HepG2 (cell line): ENCODE data around the gene LMAN2L. TPM values are rescaled to one million over a fixed set of nuclear protein-coding genes. Genes with fewer than 3 reads are reported as not detected.

ENCODE experiments used
- ARID2 ChIP-seq: sonication (generic); formaldehyde crosslinking; IDR thresholded peaks from 2 replicates; pipeline ENCODE4 v1.8.1; 2022; ENCODE audit warnings: mild to moderate bottlenecking, missing genetic modification reagents, borderline replicate concordance
- ATF2 ChIP-seq: sonication (generic); formaldehyde crosslinking; IDR thresholded peaks from 2 replicates; pipeline ENCODE4 v1.4.0; 2020; ENCODE audit warnings: missing genetic modification reagents
- BHLHE40 ChIP-seq: IDR thresholded peaks from 2 replicates; pipeline ENCODE4 v1.6.1; 2011; ENCODE audit warnings: low read length, improper control_type of control experiment
- CCAR2 ChIP-seq: fragments of 200-400 bp; formaldehyde crosslinking; optimal IDR thresholded peaks from 2 replicates; pipeline ENCODE3; 2018; ENCODE audit warnings: low read depth, mild to moderate bottlenecking, low read length, moderate library complexity
- ESRRA ChIP-seq: sonication (generic); formaldehyde crosslinking; IDR thresholded peaks from 2 replicates; pipeline ENCODE4 v1.5.1; 2020; ENCODE audit warnings: mild to moderate bottlenecking, low read depth, missing genetic modification reagents
- GLI4 ChIP-seq: sonication (generic); formaldehyde crosslinking; IDR thresholded peaks from 2 replicates; pipeline ENCODE4 v1.5.1; 2020; ENCODE audit warnings: missing genetic modification reagents, mild to moderate bottlenecking, moderate library complexity, borderline replicate concordance
- HMG20B ChIP-seq: conservative IDR thresholded peaks from 2 replicates; pipeline ENCODE4 v1.6.1; 2016; ENCODE audit warnings: missing genetic modification reagents, missing compliant biosample characterization
- HOXD1 ChIP-seq: sonication (generic); formaldehyde crosslinking; IDR thresholded peaks from 2 replicates; pipeline ENCODE4 v1.5.0; 2020; ENCODE audit warnings: missing genetic modification reagents
- KDM1A ChIP-seq: IDR thresholded peaks from 2 replicates; pipeline ENCODE4 v1.6.1; 2016; ENCODE audit warnings: missing compliant biosample characterization
- NCOA1 ChIP-seq: sonication (generic); formaldehyde crosslinking; IDR thresholded peaks from 2 replicates; pipeline ENCODE4 v1.9.0; 2021; ENCODE audit warnings: missing genetic modification reagents
- NCOA5 ChIP-seq: sonication (generic); formaldehyde crosslinking; IDR thresholded peaks from 2 replicates; pipeline ENCODE4 v1.4.0; 2020; ENCODE audit warnings: missing genetic modification reagents
- NFRKB ChIP-seq: fragments of 450-650 bp; IDR thresholded peaks from 2 replicates; pipeline ENCODE4 v1.6.1; 2017
- NR2F6 ChIP-seq, 2 experiments: IDR thresholded peaks; 2 replicates each; pipeline ENCODE4 v1.6.1; 2016; ENCODE audit warnings: antibody characterized with exemption in 1 of 2, mild to moderate bottlenecking in 1 of 2
- PHB2 ChIP-seq: fragments of 450-650 bp; IDR thresholded peaks from 2 replicates; pipeline ENCODE4 v1.6.1; 2018; ENCODE audit not compliant: partially characterized antibody
- POLR2AphosphoS2 ChIP-seq: IDR thresholded peaks from 2 replicates; pipeline ENCODE4 v1.6.1; 2011; ENCODE audit warnings: low read depth, low read length, improper control_type of control experiment
- SIN3B ChIP-seq: fragments of 150-350 bp; IDR thresholded peaks from 2 replicates; pipeline ENCODE4 v1.6.1; 2014; ENCODE audit warnings: low read length
- STAT5B ChIP-seq: sonication (generic); formaldehyde crosslinking; IDR thresholded peaks from 2 replicates; pipeline ENCODE4 v1.4.0; 2020; ENCODE audit warnings: missing genetic modification reagents
- TBP ChIP-seq: sonication (generic); formaldehyde crosslinking; IDR thresholded peaks from 2 replicates; pipeline ENCODE4 v1.5.0; 2020; ENCODE audit warnings: missing genetic modification reagents
- TBX2 ChIP-seq: sonication (generic); formaldehyde crosslinking; IDR thresholded peaks from 2 replicates; pipeline ENCODE4 v1.5.0; 2020; ENCODE audit warnings: missing genetic modification reagents, mild to moderate bottlenecking, borderline replicate concordance
- U2AF2 ChIP-seq: fragments of 200-400 bp; formaldehyde crosslinking; IDR thresholded peaks from 2 replicates; pipeline ENCODE4 v1.6.1; 2017; ENCODE audit warnings: low read depth, mild to moderate bottlenecking, low read length
- XRCC5 ChIP-seq: fragments of 200-400 bp; formaldehyde crosslinking; optimal IDR thresholded peaks from 2 replicates; pipeline ENCODE3; 2017; ENCODE audit warnings: mild to moderate bottlenecking, low read length
- YEATS4 ChIP-seq: sonication (generic); formaldehyde crosslinking; IDR thresholded peaks from 2 replicates; pipeline ENCODE4 v1.4.0; 2020; ENCODE audit warnings: missing genetic modification reagents, borderline replicate concordance
- ZBTB7B ChIP-seq: sonication (generic); formaldehyde crosslinking; IDR thresholded peaks from 2 replicates; pipeline ENCODE4 v1.4.0; 2020; ENCODE audit warnings: missing genetic modification reagents
- ZFP36L1 ChIP-seq: sonication (generic); formaldehyde crosslinking; IDR thresholded peaks from 2 replicates; pipeline ENCODE4 v1.8.0; 2022; ENCODE audit warnings: mild to moderate bottlenecking, missing genetic modification reagents, moderate library complexity
- ZFP91 ChIP-seq: sonication (generic); formaldehyde crosslinking; IDR thresholded peaks from 2 replicates; pipeline ENCODE4 v1.9.0; 2022; ENCODE audit warnings: missing genetic modification reagents, mild to moderate bottlenecking, borderline replicate concordance
- ZNF207 ChIP-seq: fragments of 450-650 bp; IDR thresholded peaks from 2 replicates; pipeline ENCODE4 v1.6.1; 2016; ENCODE audit warnings: antibody characterized with exemption, borderline replicate concordance
- ZNF550 ChIP-seq: sonication (generic); formaldehyde crosslinking; IDR thresholded peaks from 2 replicates; pipeline ENCODE4 v1.4.0; 2020; ENCODE audit warnings: mild to moderate bottlenecking, missing genetic modification reagents, borderline replicate concordance
- ZNF674 ChIP-seq: sonication (generic); formaldehyde crosslinking; IDR thresholded peaks from 2 replicates; pipeline ENCODE4 v1.5.0; 2020; ENCODE audit warnings: low read depth, mild to moderate bottlenecking, missing genetic modification reagents
- ZNF724P ChIP-seq: sonication (generic); formaldehyde crosslinking; IDR thresholded peaks from 2 replicates; pipeline ENCODE4 v1.8.0; 2022; ENCODE audit warnings: missing genetic modification reagents, borderline replicate concordance
- ZNF740 ChIP-seq: sonication (generic); formaldehyde crosslinking; IDR thresholded peaks from 2 replicates; pipeline ENCODE4 v1.4.0; 2020; ENCODE audit warnings: missing genetic modification reagents
- polyA plus RNA-seq, 8 experiments: library from polyadenylated mRNA; depleted of rRNA in 3 of 8; stranded (reverse) in 7 of 8; unstranded in 1 of 8; fragments of >200 nt; fragmentation: Illumina TruSeq in 4 of 8; extraction: Trizol in 4 of 8; gene quantifications; 2 replicates each; pipeline versions ENCODE4 v1.2.1 to v1.2.3, GENCODE V29; 2011 to 2016; ENCODE audit warnings: low read depth in 4 of 8, missing spikeins in 1 of 8, mixed read lengths in 1 of 8; ENCODE audit not compliant: insufficient read depth in 1 of 8
- total RNA-seq, 5 experiments: library from RNA; depleted of rRNA; stranded (reverse); fragments of >200 nt; fragmentation: Illumina TruSeq; extraction: Trizol; gene quantifications; 2 replicates each; pipeline ENCODE4 v1.2.3, GENCODE V29; 2016; ENCODE audit warnings: low read depth in 1 of 5

LMAN2L gene
- total and polyA plus RNA-seq, 2 of the 13 experiments (the other 11 are each of a cell fraction or from before 2014, with no cell fraction given), result 39.1 to 57.9 TPM

GRCh38 chr2:96685577-96686459, 54.0 kb downstream of the LMAN2L start (continued):
- TF ChIP-seq NCOA1 (CRISPR knock-in tag) (peak; percentile 60; the same call in 1 of the 2 replicates), ARID2 (CRISPR knock-in tag) (no peak), ESRRA (CRISPR knock-in tag) (no peak), ZFP36L1 (CRISPR knock-in tag) (peak; percentile 53; the same call in 1 of the 2 replicates), ZNF550 (CRISPR knock-in tag) (no peak), ZFP91 (peak; percentile 93), HOXD1 (CRISPR knock-in tag) (no peak), HMG20B (CRISPR knock-in tag) (0 out of 2 replicates have a peak, but pooled peaks have one; percentile 66), NFRKB (no peak), PHB2 (no peak), KDM1A (CRISPR knock-in tag) (peak; percentile 15; the same call in 1 of the 2 replicates), CCAR2 (no peak), ZNF207 (no peak), ZNF674 (no peak), TBP (CRISPR knock-in tag) (no peak), XRCC5 (peak; percentile 43), BHLHE40 (no peak), U2AF2 (no peak), NR2F6 (IDR thresholded peaks at IDR 0.05) (peak; percentile 70), NR2F6 (CRISPR knock-in tag; IDR thresholded peaks at IDR 0.05) (peak; percentile 88), ZNF740 (CRISPR knock-in tag) (no peak), ZBTB7B (CRISPR knock-in tag) (peak; percentile 75), ATF2 (peak; percentile 95), NCOA5 (CRISPR knock-in tag) (no peak), GLI4 (CRISPR knock-in tag) (no peak), SIN3B (no peak), ZNF724P (CRISPR knock-in tag) (no peak), YEATS4 (CRISPR knock-in tag) (peak; percentile 50), STAT5B (no peak), POLR2AphosphoS2 (no peak), TBX2 (CRISPR knock-in tag) (peak; percentile 45; the same call in 1 of the 2 replicates)
